ENCODE results near the gene MIS18BP1. TPM values are rescaled to one million over a fixed set of nuclear protein-coding genes. Genes with fewer than 3 reads are reported as not detected.

The MIS18BP1 gene
- total and polyA plus RNA-seq, 10 of the 15 experiments (the other 5 are each of a cell fraction or from before 2014, with no cell fraction given): 16.9 to 88.9 (median 57.0) TPM

GRCh38 chr14:45261209-45261608 is 8.2 kb upstream of the MIS18BP1 start (continued):
- TF ChIP-seq RELB (IDR thresholded peaks at IDR 0.05; ENCODE audit: low read depth): no peak

GRCh38 chr14:45258805-45259204 is 5.8 kb upstream of the MIS18BP1 start:
- no peaks in the 10 kb centered on the region for H3K4me1 ChIP-seq (ENCODE audit: control insufficient read depth, insufficient read depth, low read length)
- H3K9ac ChIP-seq (ENCODE audit: control insufficient read depth, insufficient read depth, low read length): no peak overlapping the region
- TF ChIP-seq ZNF622 (IDR thresholded peaks at IDR 0.05): no peak
- in situ Hi-C loops (cut with MboI): no loop called here
- intact Hi-C loops (cut with micrococcal nuclease; ENCODE audit: unreplicated experiment): no loop called here
- ChIA-PET POLR2A (interaction anchor here (1.0 kb wide), 1 partner anchor 8 kb away, joined by 3 read pairs; no protein-coding TSS in a partner anchor), SMC1A (ENCODE audit: uncharacterized antibody, unreplicated experiment) (no interaction called here), RAD21 (ENCODE audit: unreplicated experiment) (no interaction called here), CTCF (interaction anchor here (0.7 to 3.3 kb wide), 3 partner anchors 11 to 81 kb away, joined by 3 to 21 read pairs (median 3); no protein-coding TSS in a partner anchor)
- DNase-seq (ENCODE audit: low read depth, low spot score) (no peak), ATAC-seq (no peak), FAIRE-seq (no peak)
- WGBS (ENCODE audit: insufficient coverage, insufficient replicate concordance, low lambda C conversion rate, missing lambda C conversion rate): 84% methylated on average over 3 of the region's 3 CpGs
- H3K4me3 ChIP-seq: no peak overlapping the region
- no peaks in the 10 kb centered on the region for H4K20me1 ChIP-seq (ENCODE audit: control insufficient read depth, insufficient read depth)
- no peaks in the 10 kb centered on the region for H3K36me3 ChIP-seq (ENCODE audit: control insufficient read depth in 2 of 2, insufficient read depth in 2 of 2, low read length in 1 of 2)
- H3K79me2 ChIP-seq (ENCODE audit: control insufficient read depth, insufficient read depth, low read length): peaks cover 2% of the 10 kb centered on the region; the same call in 1 of the 2 replicates
- BruUV-seq (replicated peaks): no TSS peak
- H3K27me3 ChIP-seq (replicated peaks in 1 of 2; ENCODE audit: control insufficient read depth in 2 of 2, insufficient read depth in 2 of 2, low read length in 1 of 2): no peaks in the 10 kb centered on the region
- H3K9me3 ChIP-seq (replicated peaks; ENCODE audit: control insufficient read depth, insufficient read depth, low read length): peaks cover 3% of the 10 kb centered on the region
- no peak overlapping the region for H3K27ac ChIP-seq (ENCODE audit: control insufficient read depth, insufficient read depth)
- no peak overlapping the region for H2AFZ ChIP-seq (ENCODE audit: control insufficient read depth, low read depth, low read length)
- H3K4me2 ChIP-seq (ENCODE audit: control insufficient read depth, insufficient read depth): no peak overlapping the region

- FAIRE-seq (no peak), ATAC-seq (no peak), DNase-seq (ENCODE audit: low read depth, low spot score) (no peak)
- Histone ChIP-seq H3K79me2 (ENCODE audit: control insufficient read depth, insufficient read depth, low read length) (peaks cover 2% of the 10 kb centered on the region; the same call in 1 of the 2 replicates), H3K9ac (ENCODE audit: control insufficient read depth, insufficient read depth, low read length) (no peak overlapping the region), H3K9me3 (replicated peaks; ENCODE audit: control insufficient read depth, insufficient read depth, low read length) (peaks cover 3% of the 10 kb centered on the region), H4K20me1 (ENCODE audit: control insufficient read depth, insufficient read depth) (no peaks in the 10 kb centered on the region), H3K4me3 (no peak overlapping the region), H3K4me1 (ENCODE audit: control insufficient read depth, insufficient read depth, low read length) (no peaks in the 10 kb centered on the region), H3K4me2 (ENCODE audit: control insufficient read depth, insufficient read depth) (no peak overlapping the region), H3K27ac (ENCODE audit: control insufficient read depth, insufficient read depth) (no peak overlapping the region), H3K27me3 (replicated peaks in 1 of 2; ENCODE audit: control insufficient read depth in 2 of 2, insufficient read depth in 2 of 2, low read length in 1 of 2) (no peaks in the 10 kb centered on the region), H2AFZ (ENCODE audit: control insufficient read depth, low read depth, low read length) (no peak overlapping the region), H3K36me3 (ENCODE audit: control insufficient read depth in 2 of 2, insufficient read depth in 2 of 2, low read length in 1 of 2) (no peaks in the 10 kb centered on the region)
- CTCF ChIA-PET: interaction anchor here (0.7 to 3.3 kb wide), 4 partner anchors 11 to 80 kb away, joined by 3 to 21 read pairs (median 3); no protein-coding TSS in a partner anchor
- intact Hi-C loops (cut with micrococcal nuclease; ENCODE audit: unreplicated experiment): no loop called here
- RAD21 ChIA-PET (ENCODE audit: unreplicated experiment): no interaction called here
- SMC1A ChIA-PET (ENCODE audit: uncharacterized antibody, unreplicated experiment): interaction anchor here (1.0 to 2.7 kb wide), 2 partner anchors 10 to 108 kb away, joined by 3 to 7 read pairs; no protein-coding TSS in a partner anchor
- in situ Hi-C loops (cut with MboI): no loop called here
- peak; percentile 97 for TF ChIP-seq CBX5 (IDR thresholded peaks at IDR 0.05; ENCODE audit: low read depth)
- TF ChIP-seq RELB (IDR thresholded peaks at IDR 0.05; ENCODE audit: low read depth): no peak
- TF ChIP-seq CBX3 (IDR thresholded peaks at IDR 0.05; ENCODE audit: borderline replicate concordance, low read depth): no peak
- 10% methylated on average over 1 of the region's 1 CpG for WGBS (ENCODE audit: insufficient coverage, insufficient replicate concordance, low lambda C conversion rate, missing lambda C conversion rate)
- no TSS peak for BruUV-seq (replicated peaks)
- POLR2A ChIA-PET: no interaction called here
These were observed 5.1 kb upstream of the MIS18BP1 start for GRCh38 chr14:45258073-45258472.
